BJ (cell line): ENCODE results near the gene COG2. TPM values are rescaled to one million over a fixed set of nuclear protein-coding genes. Genes with fewer than 3 reads are reported as not detected.

Experiments
- CTCF ChIA-PET: fragments of 350-600 bp; formaldehyde crosslinking; extraction: SDS; loops from one replicate; lab custom pipeline; 2021; ENCODE audit warnings: antibody characterized with exemption, inconsistent platforms; lab: Yijun Ruan, JAX
- POLR2A ChIA-PET: fragments of 300-600 bp; sonication (Branson Sonifier 250); formaldehyde crosslinking; extraction: SDS; loops from one replicate; lab custom pipeline; 2021; ENCODE audit warnings: antibody characterized with exemption; lab: Charles Lee
- DNase-seq: peaks from one replicate; pipeline ENCODE4 v3.0.0-alpha.2; 2011; ENCODE audit warnings: low read depth
- H3K27me3 ChIP-seq: 2 replicates; pipeline ENCODE4 v1.6.0; 2011; ENCODE audit warnings: low read length; ENCODE audit not compliant: control insufficient read depth, insufficient read depth
- H3K36me3 ChIP-seq: 2 replicates; pipeline ENCODE4 v1.5.1; 2011; ENCODE audit warnings: low read length; ENCODE audit not compliant: control insufficient read depth, insufficient read depth
- H3K4me3 ChIP-seq: 2 replicates; pipeline ENCODE4 v1.5.1; 2011; ENCODE audit warnings: low read depth, mild to moderate bottlenecking, control low read depth, low read length
- polyA plus RNA-seq: library from polyadenylated mRNA; depleted of rRNA; stranded (reverse); fragments of >200 nt; gene quantifications from 2 replicates; pipeline ENCODE4 v1.2.3, GENCODE V29; 2011; rRNA removed
- TF ChIP-seq, protein P1 (sequence below): IDR thresholded peaks from 2 replicates; pipeline ENCODE4 v1.5.1; 2011; ENCODE audit warnings: low read depth, mild to moderate bottlenecking, control low read depth, inconsistent platforms, low read length, moderate library complexity; ENCODE audit not compliant: insufficient read depth

The COG2 gene
- polyA plus RNA-seq, 1 experiment: 12.0 TPM

DNA sequence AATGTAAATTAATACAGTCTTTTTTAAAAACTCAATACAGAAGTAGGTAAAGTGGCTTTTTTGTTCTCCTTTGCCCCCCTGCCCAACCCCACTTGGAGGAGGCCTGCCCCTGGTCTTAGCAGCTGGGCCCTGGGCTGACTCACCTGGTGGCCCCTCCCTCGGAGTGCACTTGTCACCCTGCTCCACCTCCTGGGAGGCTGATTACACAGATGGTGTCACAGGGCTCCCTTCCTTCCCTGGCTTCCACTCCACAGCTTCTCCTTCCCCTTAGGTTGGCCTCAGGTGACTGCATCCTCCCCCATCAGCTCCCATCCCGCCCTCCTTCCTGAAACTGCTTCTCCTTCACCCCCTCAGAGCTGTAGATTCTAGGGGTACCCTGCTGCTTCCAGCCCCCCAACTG lies 93.2 kb downstream of the COG2 start:
- CTCF ChIA-PET: no interaction called here
- POLR2A ChIA-PET: no interaction called here
- Histone ChIP-seq H3K4me3 (no peak overlapping the region), H3K36me3 (no peaks in the 10 kb centered on the region), H3K27me3 (no peaks in the 10 kb centered on the region)
- TF ChIP-seq, protein P1, sequence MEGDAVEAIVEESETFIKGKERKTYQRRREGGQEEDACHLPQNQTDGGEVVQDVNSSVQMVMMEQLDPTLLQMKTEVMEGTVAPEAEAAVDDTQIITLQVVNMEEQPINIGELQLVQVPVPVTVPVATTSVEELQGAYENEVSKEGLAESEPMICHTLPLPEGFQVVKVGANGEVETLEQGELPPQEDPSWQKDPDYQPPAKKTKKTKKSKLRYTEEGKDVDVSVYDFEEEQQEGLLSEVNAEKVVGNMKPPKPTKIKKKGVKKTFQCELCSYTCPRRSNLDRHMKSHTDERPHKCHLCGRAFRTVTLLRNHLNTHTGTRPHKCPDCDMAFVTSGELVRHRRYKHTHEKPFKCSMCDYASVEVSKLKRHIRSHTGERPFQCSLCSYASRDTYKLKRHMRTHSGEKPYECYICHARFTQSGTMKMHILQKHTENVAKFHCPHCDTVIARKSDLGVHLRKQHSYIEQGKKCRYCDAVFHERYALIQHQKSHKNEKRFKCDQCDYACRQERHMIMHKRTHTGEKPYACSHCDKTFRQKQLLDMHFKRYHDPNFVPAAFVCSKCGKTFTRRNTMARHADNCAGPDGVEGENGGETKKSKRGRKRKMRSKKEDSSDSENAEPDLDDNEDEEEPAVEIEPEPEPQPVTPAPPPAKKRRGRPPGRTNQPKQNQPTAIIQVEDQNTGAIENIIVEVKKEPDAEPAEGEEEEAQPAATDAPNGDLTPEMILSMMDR: no peak
- DNase-seq: no peak

DNA sequence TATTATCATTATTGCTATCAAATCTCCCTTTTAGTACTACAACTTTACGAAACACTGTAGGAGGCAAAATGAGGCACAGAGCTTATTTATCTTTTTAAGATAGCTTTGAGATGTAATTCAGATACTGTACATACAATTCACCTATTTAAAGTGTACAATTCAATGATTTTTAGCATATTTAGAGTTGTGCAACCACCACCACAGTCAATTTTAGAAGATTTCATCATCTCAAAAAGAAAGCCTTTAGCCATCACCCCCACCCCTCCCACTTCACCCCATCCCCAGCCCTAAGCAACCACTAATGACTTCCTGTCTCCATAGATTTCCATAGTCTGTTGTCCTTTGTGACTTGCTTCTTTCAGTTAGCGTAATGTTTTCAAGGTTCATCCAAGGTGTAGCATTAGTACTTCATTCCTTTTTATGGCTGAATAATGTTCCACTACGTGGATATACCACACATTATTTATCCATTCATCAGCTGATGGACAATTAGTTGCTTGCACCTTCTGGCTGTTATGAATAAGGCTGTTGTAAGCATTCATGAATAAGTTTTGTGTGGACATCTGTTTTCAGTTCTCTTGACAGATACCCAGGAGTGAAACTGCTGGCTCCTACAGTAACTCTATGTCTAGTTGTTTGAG lies 95.5 kb downstream of the COG2 start:
- ChIA-PET CTCF (no interaction called here), POLR2A (no interaction called here)
- Histone ChIP-seq H3K27me3 (no peaks in the 10 kb centered on the region), H3K36me3 (no peaks in the 10 kb centered on the region), H3K4me3 (no peak overlapping the region)
- TF ChIP-seq, protein P1: no peak
- no peak for DNase-seq

DNA sequence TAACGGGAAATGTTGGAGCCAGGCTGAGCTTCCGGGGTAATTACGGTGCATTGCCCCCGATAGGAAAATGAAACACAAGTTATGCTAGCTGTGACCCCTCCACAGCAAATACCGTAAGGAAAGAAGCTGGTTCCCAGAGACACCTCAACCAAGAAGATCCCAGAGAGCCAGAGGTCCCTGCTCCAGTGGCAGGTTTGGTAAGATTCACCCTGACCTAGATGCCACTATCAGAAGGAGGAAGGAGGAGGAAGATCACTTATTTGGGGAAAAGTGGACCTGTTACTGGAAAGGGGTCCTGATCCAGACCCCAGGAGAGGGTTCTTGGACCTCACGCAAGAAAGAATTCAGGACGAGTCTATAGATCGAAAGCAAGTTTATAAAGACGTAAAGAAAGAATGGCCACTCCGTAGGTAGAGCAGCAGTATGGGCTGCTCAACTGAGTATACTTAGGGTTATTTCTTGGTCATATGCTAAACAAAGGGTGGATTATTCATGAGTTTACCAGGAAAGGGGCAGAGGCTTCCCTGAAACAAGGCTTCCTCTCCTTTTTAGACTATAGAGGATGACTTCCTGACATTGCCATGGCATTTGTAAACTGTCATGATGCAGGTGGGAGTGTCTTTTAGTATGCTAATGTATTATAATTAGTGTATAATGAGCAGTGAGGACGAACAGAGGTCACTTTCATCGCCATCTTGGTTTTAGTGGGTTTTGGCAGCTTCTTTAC lies 97.4 kb downstream of the COG2 start:
- DNase-seq: no peak
- no peak overlapping the region for H3K4me3 ChIP-seq
- POLR2A ChIA-PET: no interaction called here
- TF ChIP-seq, protein P1: no peak
- CTCF ChIA-PET: no interaction called here
- H3K36me3 ChIP-seq: no peaks in the 10 kb centered on the region
- no peaks in the 10 kb centered on the region for H3K27me3 ChIP-seq

Other genes with a start within 250 kb of the COG2 start
- 0.06 and 0.07 TPM in 2 replicates for gene PGBD5, start 216.1 kb upstream of the COG2 start, polyA plus RNA-seq
- gene AGT, start 71.6 kb downstream of the COG2 start, polyA plus RNA-seq: 2.1 and 4.1 TPM in 2 replicates
- gene CAPN9, start 104.9 kb downstream of the COG2 start, polyA plus RNA-seq: not detected in 2 replicates
- 186 and 195 TPM in 2 replicates for gene C1orf198, start 226.0 kb downstream of the COG2 start, polyA plus RNA-seq